Activated CD4-positive, CD25-positive, alpha-beta regulatory T cell treated with anti-CD3 and anti-CD28 coated beads, Interleukin-2, amount 50 U/mL, for 16 hours (primary cell): ENCODE measurements around the gene TET2.

ENCODE experiments used
- DNase-seq: peaks from one replicate; pipeline ENCODE4 v3.0.0-alpha.2; 2020; ENCODE audit warnings: low read depth, low spot score

The TET2 gene

GRCh38 chr4:105234582-105234981, 87.9 kb downstream of the TET2 start:
- no peak for DNase-seq

DNA sequence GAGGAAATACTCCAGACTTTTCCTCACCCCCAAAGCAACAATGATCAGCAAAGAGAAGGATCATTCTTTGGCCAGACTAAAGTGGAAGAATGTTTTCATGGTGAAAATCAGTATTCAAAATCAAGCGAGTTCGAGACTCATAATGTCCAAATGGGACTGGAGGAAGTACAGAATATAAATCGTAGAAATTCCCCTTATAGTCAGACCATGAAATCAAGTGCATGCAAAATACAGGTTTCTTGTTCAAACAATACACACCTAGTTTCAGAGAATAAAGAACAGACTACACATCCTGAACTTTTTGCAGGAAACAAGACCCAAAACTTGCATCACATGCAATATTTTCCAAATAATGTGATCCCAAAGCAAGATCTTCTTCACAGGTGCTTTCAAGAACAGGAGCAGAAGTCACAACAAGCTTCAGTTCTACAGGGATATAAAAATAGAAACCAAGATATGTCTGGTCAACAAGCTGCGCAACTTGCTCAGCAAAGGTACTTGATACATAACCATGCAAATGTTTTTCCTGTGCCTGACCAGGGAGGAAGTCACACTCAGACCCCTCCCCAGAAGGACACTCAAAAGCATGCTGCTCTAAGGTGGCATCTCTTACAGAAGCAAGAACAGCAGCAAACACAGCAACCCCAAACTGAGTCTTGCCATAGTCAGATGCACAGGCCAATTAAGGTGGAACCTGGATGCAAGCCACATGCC, 89.7 kb downstream of the TET2 start:
- DNase-seq, result no peak

DNA sequence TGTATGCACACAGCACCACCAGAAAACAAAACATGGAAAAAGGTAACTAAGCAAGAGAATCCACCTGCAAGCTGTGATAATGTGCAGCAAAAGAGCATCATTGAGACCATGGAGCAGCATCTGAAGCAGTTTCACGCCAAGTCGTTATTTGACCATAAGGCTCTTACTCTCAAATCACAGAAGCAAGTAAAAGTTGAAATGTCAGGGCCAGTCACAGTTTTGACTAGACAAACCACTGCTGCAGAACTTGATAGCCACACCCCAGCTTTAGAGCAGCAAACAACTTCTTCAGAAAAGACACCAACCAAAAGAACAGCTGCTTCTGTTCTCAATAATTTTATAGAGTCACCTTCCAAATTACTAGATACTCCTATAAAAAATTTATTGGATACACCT, 90.2 kb downstream of the TET2 start:
- DNase-seq, result no peak

GRCh38 chr4:105240037-105240436, 93.4 kb downstream of the TET2 start:
- no peak for DNase-seq

DNA sequence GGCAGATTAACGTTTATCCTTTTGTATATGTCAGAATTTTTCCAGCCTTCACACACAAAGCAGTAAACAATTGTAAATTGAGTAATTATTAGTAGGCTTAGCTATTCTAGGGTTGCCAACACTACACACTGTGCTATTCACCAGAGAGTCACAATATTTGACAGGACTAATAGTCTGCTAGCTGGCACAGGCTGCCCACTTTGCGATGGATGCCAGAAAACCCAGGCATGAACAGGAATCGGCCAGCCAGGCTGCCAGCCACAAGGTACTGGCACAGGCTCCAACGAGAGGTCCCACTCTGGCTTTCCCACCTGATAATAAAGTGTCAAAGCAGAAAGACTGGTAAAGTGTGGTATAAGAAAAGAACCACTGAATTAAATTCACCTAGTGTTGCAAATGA, 94.8 kb downstream of the TET2 start:
- no peak for DNase-seq

DNA sequence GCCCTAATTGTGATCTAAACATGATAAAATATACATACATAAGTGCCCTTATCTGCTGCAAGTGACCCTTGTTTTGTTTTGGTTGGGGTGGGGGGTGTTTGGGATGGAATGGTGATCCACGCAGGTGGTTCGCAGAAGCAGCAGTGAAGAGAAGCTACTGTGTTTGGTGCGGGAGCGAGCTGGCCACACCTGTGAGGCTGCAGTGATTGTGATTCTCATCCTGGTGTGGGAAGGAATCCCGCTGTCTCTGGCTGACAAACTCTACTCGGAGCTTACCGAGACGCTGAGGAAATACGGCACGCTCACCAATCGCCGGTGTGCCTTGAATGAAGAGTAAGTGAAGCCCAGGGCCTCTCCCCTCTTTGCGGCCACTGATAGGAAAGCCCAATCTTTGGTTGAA, 96.8 kb downstream of the TET2 start:
- DNase-seq, result no peak

DNA sequence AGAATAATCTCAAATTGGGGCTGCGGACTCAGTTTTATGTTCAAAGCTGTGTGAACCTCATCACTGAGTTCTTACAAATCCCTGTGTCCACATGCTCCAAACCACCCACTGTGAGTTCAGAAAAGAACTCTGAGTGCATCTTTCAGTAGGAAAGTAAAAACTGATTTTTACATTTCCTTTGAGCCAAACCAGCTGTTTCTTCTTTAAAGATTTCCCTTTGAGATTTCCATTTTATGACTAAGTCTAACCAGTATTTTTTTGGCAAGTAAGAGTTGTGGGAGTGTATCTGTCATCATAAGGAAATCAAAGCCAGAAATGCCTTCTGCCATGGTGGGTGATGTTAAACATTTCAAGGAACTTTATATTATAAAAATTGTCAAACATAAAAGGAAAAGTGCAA, 100.0 kb downstream of the TET2 start:
- no peak for DNase-seq

DNA sequence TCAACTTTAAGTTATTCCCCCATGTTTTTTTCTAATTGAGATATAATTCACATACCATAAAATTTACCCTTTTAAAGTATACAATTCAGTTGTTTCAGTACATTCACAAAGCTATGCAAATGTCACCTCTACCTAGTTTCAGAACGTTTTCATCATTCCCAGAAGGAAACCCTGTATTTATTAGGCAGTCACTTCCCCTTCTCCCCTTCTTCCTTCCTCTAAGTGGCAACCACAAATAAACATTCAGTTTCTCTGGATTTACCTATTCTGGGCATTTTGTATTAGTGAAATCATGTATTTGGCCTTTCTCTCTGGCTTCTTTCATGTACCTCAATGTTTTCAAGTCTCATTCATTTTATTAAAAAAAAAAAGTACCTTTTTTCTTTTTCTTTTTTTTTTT, 101.9 kb downstream of the TET2 start:
- DNase-seq, result no peak

DNA sequence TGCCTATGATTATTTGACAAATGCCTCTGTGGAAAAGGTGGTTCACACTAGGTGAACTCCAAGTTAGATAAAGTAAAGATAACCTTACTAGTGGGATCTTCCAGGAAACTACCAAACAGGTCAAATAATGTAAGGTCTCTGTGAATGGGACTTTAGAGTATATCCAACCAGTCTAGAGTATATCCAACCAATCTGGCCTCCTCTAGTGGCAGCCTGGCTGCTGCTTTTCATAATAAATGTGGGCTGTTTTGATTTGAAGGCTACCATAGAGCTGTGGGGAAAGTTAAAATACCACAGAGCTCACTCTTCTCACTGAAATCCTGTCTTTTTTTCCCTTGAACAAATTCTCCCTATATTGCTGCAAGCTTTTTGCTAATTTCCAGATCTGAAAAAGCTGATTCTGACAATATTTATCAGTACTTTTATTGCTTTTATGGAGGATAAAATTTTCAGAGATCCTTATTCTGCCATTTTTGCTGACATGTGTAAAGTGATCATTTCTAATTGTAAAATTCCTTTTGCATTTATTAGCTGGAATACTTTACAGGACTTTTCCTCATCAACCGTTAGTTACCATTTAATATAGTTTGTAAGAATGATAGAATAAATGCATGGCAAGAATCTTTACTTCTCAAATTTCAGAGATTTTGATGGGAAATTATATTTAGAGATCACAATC, 111.3 kb downstream of the TET2 start:
- no peak for DNase-seq

DNA sequence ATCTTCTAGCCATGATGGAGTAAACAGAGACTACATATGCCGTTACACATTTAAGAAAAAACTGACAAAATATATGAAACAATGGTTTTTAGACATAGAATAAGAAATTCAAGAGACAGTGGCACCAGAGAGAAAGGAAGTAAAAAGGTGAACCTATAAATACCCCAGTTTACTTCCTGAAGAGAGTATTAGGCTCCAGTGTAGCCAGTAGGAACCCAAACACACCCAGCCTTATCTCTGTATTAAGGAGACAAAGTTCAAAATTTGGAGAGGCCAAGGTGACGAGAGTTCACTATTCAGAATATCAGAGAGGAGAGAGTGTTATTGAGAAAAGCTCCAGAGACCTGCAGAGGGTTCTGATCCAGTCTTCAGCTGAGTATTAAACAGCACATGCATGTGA, 119.0 kb downstream of the TET2 start:
- DNase-seq, result no peak

DNA sequence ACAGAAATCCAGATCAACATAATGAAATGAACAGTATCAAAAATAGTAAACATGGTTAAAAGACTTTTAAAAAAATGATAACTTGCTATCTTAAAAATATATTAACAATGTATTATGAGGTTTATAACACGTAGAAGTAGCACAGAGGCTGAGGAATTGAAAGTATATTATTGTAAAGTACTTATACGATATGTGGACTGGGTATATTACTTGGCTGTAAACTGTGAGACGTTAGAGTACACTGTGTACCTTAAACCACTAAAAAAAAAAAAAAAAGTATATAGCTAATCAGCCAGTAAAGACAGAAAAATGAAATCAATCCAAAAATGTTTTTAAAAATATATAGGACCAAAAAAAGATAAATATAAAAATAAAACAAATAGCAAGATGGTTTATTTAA, 120.6 kb downstream of the TET2 start:
- DNase-seq, result no peak

DNA sequence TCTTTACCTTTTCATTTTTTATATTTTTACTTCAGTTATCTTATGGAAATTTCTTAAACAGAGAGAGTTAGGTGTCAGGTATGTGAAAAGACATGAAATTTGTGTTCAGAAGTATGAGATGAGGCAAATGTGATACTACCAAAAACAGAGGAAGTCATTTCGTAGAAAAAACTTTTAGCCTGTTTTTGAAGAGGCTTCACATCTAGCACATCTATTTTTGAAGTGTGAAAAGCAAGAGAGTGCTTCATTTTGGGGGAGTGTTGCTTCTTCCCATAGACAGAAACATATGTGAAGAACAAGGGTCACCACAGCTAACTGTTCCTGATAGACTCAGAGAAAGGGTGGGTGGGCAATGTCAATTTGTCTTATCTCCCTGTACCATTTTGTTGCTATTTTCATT, 125.3 kb downstream of the TET2 start:
- DNase-seq, result no peak

DNA sequence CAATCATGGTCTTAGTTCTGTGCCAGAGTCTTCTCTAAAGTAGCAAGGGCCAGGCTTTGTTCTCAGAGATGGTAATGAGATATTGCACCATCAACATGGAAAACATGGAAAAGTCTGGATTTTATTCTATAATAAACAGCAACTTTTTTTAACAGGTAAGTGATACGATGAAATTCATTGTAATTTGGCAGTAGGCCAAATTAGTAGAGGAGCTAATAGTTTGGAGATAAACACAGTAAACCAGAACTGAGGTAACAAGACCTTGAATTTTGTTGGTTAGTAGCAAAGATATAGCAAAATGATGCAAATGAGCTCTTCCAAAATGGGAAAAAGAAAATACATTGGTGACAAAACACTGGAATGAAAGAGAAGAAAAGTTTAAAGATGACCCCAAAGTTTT, 126.6 kb downstream of the TET2 start:
- DNase-seq, result no peak

DNA sequence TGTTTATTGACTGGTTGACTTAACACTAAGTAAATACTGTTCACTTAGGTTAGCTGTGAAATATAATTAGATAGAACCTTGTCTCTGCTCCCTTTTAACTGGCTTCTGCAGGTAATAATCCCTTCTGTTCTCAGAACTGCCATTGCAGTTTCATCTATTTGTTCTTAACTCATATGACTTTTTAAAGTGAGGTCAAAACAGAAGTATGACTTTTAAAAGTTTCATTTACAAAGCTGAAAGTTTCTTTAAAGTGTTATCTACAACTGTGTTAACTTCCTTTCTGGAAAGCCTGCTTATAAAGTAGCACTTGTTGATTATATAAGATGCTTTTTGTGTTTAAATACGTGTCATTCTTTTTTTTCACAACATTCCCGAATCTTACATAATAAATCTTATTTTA, 127.4 kb downstream of the TET2 start:
- no peak for DNase-seq

DNA sequence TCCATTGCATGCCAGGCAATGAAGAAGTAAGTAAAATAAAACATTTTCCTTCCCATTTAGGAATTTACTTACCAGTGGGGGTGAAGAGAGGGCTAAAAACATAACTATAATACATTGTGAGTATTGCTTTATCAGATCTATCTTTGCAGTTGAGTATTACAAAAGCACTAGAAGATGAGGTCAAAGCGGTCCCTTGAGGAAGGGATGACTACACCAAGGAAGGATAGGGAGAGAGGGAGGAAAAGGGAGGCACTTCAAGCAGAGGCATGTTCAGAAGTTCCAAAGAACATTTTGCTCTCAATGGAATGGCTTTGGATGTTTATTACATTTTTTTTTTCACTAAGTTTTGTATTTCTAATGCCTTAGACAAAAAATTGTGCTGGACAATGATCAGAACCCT, 127.8 kb downstream of the TET2 start:
- DNase-seq, result no peak

DNA sequence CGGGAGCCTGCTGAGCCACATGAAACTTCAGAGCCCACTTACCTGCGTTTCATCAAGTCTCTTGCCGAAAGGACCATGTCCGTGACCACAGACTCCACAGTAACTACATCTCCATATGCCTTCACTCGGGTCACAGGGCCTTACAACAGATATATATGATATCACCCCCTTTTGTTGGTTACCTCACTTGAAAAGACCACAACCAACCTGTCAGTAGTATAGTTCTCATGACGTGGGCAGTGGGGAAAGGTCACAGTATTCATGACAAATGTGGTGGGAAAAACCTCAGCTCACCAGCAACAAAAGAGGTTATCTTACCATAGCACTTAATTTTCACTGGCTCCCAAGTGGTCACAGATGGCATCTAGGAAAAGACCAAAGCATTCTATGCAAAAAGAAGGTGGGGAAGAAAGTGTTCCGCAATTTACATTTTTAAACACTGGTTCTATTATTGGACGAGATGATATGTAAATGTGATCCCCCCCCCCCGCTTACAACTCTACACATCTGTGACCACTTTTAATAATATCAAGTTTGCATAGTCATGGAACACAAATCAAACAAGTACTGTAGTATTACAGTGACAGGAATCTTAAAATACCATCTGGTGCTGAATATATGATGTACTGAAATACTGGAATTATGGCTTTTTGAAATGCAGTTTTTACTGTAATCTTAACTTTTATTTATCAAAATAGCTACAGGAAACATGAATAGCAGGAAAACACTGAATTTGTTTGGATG, 129.9 kb downstream of the TET2 start:
- DNase-seq, result no peak

DNA sequence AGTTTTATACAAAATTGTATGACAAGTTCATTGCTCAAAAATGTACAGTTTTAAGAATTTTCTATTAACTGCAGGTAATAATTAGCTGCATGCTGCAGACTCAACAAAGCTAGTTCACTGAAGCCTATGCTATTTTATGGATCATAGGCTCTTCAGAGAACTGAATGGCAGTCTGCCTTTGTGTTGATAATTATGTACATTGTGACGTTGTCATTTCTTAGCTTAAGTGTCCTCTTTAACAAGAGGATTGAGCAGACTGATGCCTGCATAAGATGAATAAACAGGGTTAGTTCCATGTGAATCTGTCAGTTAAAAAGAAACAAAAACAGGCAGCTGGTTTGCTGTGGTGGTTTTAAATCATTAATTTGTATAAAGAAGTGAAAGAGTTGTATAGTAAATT, 131.0 kb downstream of the TET2 start:
- no peak for DNase-seq

GRCh38 chr4:105279314-105279713, 132.6 kb downstream of the TET2 start:
- no peak for DNase-seq

GRCh38 chr4:105280338-105281123, 133.9 kb downstream of the TET2 start:
- DNase-seq, result no peak

DNA sequence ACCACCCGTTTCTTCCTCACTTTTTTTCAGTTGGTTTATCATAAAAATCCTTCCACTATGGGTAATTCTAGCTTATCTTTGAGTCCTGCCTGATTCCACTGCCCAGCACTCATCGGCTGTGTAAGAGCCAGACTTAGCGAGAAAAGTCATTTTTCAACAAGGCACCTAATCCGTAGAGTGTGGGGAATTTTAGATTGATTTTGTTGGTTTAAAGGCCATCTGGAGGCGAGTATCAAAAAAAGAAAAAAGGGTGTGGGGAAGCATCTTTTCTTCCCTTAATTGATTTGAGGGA, 134.4 kb downstream of the TET2 start:
- no peak for DNase-seq

DNA sequence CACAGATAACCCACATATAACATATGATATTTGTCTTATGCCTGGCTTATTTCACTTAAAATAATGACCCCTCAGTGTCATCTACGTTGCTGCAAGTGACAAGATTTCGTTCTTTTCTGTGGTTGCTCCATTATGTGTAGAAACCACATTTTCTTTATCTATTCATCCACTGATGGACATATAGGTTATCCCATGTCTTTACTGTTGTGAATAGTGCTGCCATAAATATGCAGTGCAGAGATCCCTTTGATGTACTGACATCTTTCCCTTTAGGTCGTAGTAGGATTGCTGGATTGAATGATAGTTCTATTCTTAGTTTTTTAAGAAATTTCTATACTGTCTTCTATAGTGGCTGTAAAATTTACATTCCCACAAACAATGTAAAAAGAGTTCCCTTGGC, 135.8 kb downstream of the TET2 start:
- DNase-seq, result no peak

- no peak for DNase-seq
These were observed 136.8 kb downstream of the TET2 start for GRCh38 chr4:105283501-105283900.
